ENCODE data around the gene CD6. TPM values are rescaled to one million over a fixed set of nuclear protein-coding genes. Genes with fewer than 3 reads are reported as not detected.

Gene CD6
- total and polyA plus RNA-seq, 2 of the 8 experiments (the other 6 are each of a cell fraction or from before 2014, with no cell fraction given) = 0.03 TPM; not detected in 1

GRCh38 chr11:60951904-60952741 lies 19.4 kb upstream of the CD6 start, which contains the start of gene SLC15A3 (continued):
- TF ChIP-seq USF2 (IDR thresholded peaks at IDR 0.05; ENCODE audit: low read length) = 0 out of 2 replicates have a peak, but pooled peaks have one; percentile 27

Data from H1 (cell line).